HepG2 (cell line): ENCODE measurements around the gene HUNK. TPM values are rescaled to one million over a fixed set of nuclear protein-coding genes. Genes with fewer than 3 reads are reported as not detected.

Source experiments
- ATAC-seq: fragments of 200-7000 bp; cut with Tn5 transposase; 3 replicates; pipeline ENCODE4 v1.9.1; 2020; ENCODE audit warnings: mild to moderate bottlenecking, moderate library complexity
- BruUV-seq: library from RNA; stranded (reverse); fragments of 400-500 nt; replicated peaks from 2 replicates; lab custom pipeline; 2021; lab: Mats Ljungman, UMichigan
- CTCF ChIA-PET: fragments of 300-600 bp; formaldehyde crosslinking; extraction: SDS; loops from one replicate; lab custom pipeline; 2021; ENCODE audit warnings: low total read pairs, inconsistent platforms, low intra/inter-chr PET ratio; lab: Yijun Ruan, JAX
- POLR2A ChIA-PET: fragments of 350-600 bp; sonication (Branson Sonifier 250); formaldehyde crosslinking; loops from one replicate; lab custom pipeline; 2020; ENCODE audit warnings: antibody characterized with exemption, inconsistent platforms; lab: Yijun Ruan, JAX
- DNase-seq: peaks from one replicate; pipeline ENCODE4 v3.0.0-alpha.2; 2015; ENCODE audit warnings: low spot score
- FAIRE-seq: peaks from 3 replicates; lab custom pipeline; 2011; peaks lifted over from hg19 to GRCh38; lab: Jason Lieb, UNC
- H2AFZ ChIP-seq: one replicate; pipeline ENCODE4 v1.6.1; 2011; ENCODE audit warnings: low read length, inconsistent platforms
- H3K27ac ChIP-seq: fragments of 300-600 bp; 3 replicates; pipeline ENCODE4 v1.8.0; 2011; ENCODE audit warnings: mixed run types, mild to moderate bottlenecking, mixed read lengths, low read length, inconsistent platforms; ENCODE audit not compliant: insufficient read depth; ENCODE audit errors: extremely low read length
- H3K27me3 ChIP-seq, 2 experiments: fragments of 200-600 bp in 1 of 2; 2 replicates in 1 of 2; 3 replicates in 1 of 2; pipeline versions ENCODE4 v1.6.0 to v1.8.0; 2011; ENCODE audit warnings: low read length in 2 of 2, mild to moderate bottlenecking in 2 of 2, moderate library complexity in 2 of 2, inconsistent platforms in 1 of 2; ENCODE audit not compliant: insufficient read depth in 2 of 2, control insufficient read depth in 1 of 2
- H3K36me3 ChIP-seq, 2 experiments: fragments of 200-600 bp in 1 of 2; replicated peaks in 1 of 2; 2 replicates in 1 of 2; 3 replicates in 1 of 2; pipeline versions ENCODE4 v1.5.1 to v1.8.0; 2011; ENCODE audit warnings: low read length in 2 of 2, inconsistent platforms in 1 of 2; ENCODE audit not compliant: insufficient read depth in 2 of 2, control insufficient read depth in 1 of 2
- H3K4me1 ChIP-seq: 2 replicates; pipeline ENCODE4 v1.5.1; 2012; ENCODE audit warnings: low read length, inconsistent platforms; ENCODE audit not compliant: insufficient read depth
- H3K4me2 ChIP-seq: 2 replicates; pipeline ENCODE4 v1.6.0; 2011; ENCODE audit warnings: low read depth, low read length, inconsistent platforms
- H3K4me3 ChIP-seq, 3 experiments: fragments of 200-600 bp in 1 of 3; sonication (generic), shearing (Covaris generic) in 1 of 3; replicated peaks in 1 of 3; 2 replicates each; pipeline ENCODE4 v1.5.1; 2011 to 2016; ENCODE audit warnings: low read length in 3 of 3, inconsistent platforms in 2 of 3, low read depth in 2 of 3, mild to moderate bottlenecking in 2 of 3, control low read depth in 1 of 3, mixed read lengths in 1 of 3; ENCODE audit not compliant: insufficient read depth in 1 of 3
- H3K79me2 ChIP-seq: one replicate; pipeline ENCODE4 v1.6.1; 2011; ENCODE audit warnings: low read length, inconsistent platforms; ENCODE audit not compliant: insufficient read depth
- H3K9ac ChIP-seq: 2 replicates; pipeline ENCODE4 v1.6.0; 2011; ENCODE audit warnings: mild to moderate bottlenecking, low read depth, low read length, inconsistent platforms; ENCODE audit not compliant: insufficient read depth
- H3K9me3 ChIP-seq: 2 replicates; pipeline ENCODE4 v1.5.1; 2012; ENCODE audit warnings: mild to moderate bottlenecking, low read length
- H4K20me1 ChIP-seq: 2 replicates; pipeline ENCODE4 v1.6.0; 2011; ENCODE audit warnings: inconsistent platforms, mild to moderate bottlenecking, low read length, moderate library complexity; ENCODE audit not compliant: insufficient read depth
- ATF5 ChIP-seq: sonication (generic); formaldehyde crosslinking; IDR thresholded peaks from 2 replicates; pipeline ENCODE4 v1.4.0; 2020; ENCODE audit warnings: mild to moderate bottlenecking, low read depth, missing genetic modification reagents
- DZIP1 ChIP-seq: sonication (generic); formaldehyde crosslinking; IDR thresholded peaks from 2 replicates; pipeline ENCODE4 v1.5.0; 2020; ENCODE audit warnings: mild to moderate bottlenecking, missing genetic modification reagents
- KAT7 ChIP-seq: IDR thresholded peaks from 2 replicates; pipeline ENCODE4 v1.6.1; 2018; ENCODE audit warnings: borderline replicate concordance, missing compliant biosample characterization
- KLF15 ChIP-seq: sonication (generic); formaldehyde crosslinking; IDR thresholded peaks from 2 replicates; pipeline ENCODE4 v1.8.1; 2023; ENCODE audit warnings: borderline replicate concordance, mild to moderate bottlenecking, inconsistent platforms, missing genetic modification reagents, mixed read lengths
- NFYB ChIP-seq: sonication (generic); formaldehyde crosslinking; IDR thresholded peaks from 2 replicates; pipeline ENCODE4 v1.4.0; 2020; ENCODE audit warnings: missing genetic modification reagents
- NR0B2 ChIP-seq: sonication (generic); formaldehyde crosslinking; IDR thresholded peaks from 2 replicates; pipeline ENCODE4 v1.4.0; 2020; ENCODE audit warnings: mild to moderate bottlenecking, missing genetic modification reagents
- NR2F6 ChIP-seq, 2 experiments: IDR thresholded peaks; 2 replicates each; pipeline ENCODE4 v1.6.1; 2016; ENCODE audit warnings: antibody characterized with exemption in 1 of 2, mild to moderate bottlenecking in 1 of 2
- PRMT3 ChIP-seq: sonication (generic); formaldehyde crosslinking; IDR thresholded peaks from 2 replicates; pipeline ENCODE4 v1.8.1; 2022; ENCODE audit warnings: low read depth, mild to moderate bottlenecking, moderate library complexity, missing genetic modification reagents, borderline replicate concordance
- RAD21 ChIP-seq: fragments of 450-650 bp; formaldehyde crosslinking; IDR thresholded peaks from 2 replicates; pipeline ENCODE4 v1.5.0; 2020; ENCODE audit warnings: mild to moderate bottlenecking
- SMAD9 ChIP-seq: sonication (generic); formaldehyde crosslinking; IDR thresholded peaks from 2 replicates; pipeline ENCODE4 v1.5.1; 2020; ENCODE audit warnings: mild to moderate bottlenecking, missing genetic modification reagents
- ZBTB49 ChIP-seq: sonication (generic); formaldehyde crosslinking; IDR thresholded peaks from 2 replicates; pipeline ENCODE4 v1.4.0; 2020; ENCODE audit warnings: missing genetic modification reagents, borderline replicate concordance
- ZFAT ChIP-seq: sonication (generic); formaldehyde crosslinking; conservative IDR thresholded peaks from 2 replicates; pipeline ENCODE4 v1.8.1; 2023; ENCODE audit warnings: missing genetic modification reagents, inconsistent platforms
- ZNF326 ChIP-seq: sonication (generic); formaldehyde crosslinking; IDR thresholded peaks from 2 replicates; pipeline ENCODE4 v1.4.0; 2020; ENCODE audit warnings: missing genetic modification reagents, borderline replicate concordance
- ZNF335 ChIP-seq: sonication (generic); formaldehyde crosslinking; IDR thresholded peaks from 2 replicates; pipeline ENCODE4 v1.4.0; 2020; ENCODE audit warnings: missing genetic modification reagents
- ZNF607 ChIP-seq: sonication (generic); formaldehyde crosslinking; IDR thresholded peaks from 2 replicates; pipeline ENCODE4 v1.5.1; 2020; ENCODE audit warnings: missing genetic modification reagents, mild to moderate bottlenecking, borderline replicate concordance
- ZNF614 ChIP-seq: IDR thresholded peaks from 2 replicates; pipeline ENCODE4 v1.6.1; 2018; ENCODE audit warnings: missing biosample characterization, missing genetic modification reagents, inconsistent platforms, borderline replicate concordance
- ZNF703 ChIP-seq: sonication (generic); formaldehyde crosslinking; IDR thresholded peaks from 2 replicates; pipeline ENCODE4 v1.5.1; 2020; ENCODE audit warnings: missing genetic modification reagents, mild to moderate bottlenecking, moderate library complexity, borderline replicate concordance
- in situ Hi-C: cut with HindIII; loops from 2 replicates; pipeline ENCODE4 v1.10.0; 2017; ENCODE audit warnings: low pct_unique_long_range_greater_than_20kb; ENCODE audit not compliant: extremely low pct_ligation_motif_present
- intact Hi-C: fragments of 100-400 bp; cut with micrococcal nuclease; formaldehyde crosslinking; loops from one replicate; pipeline ENCODE4 v1.10.0; 2022; ENCODE audit not compliant: unreplicated experiment
- polyA plus RNA-seq, 8 experiments: library from polyadenylated mRNA; depleted of rRNA in 3 of 8; stranded (reverse) in 7 of 8; unstranded in 1 of 8; fragments of >200 nt; fragmentation: Illumina TruSeq in 4 of 8; extraction: Trizol in 4 of 8; gene quantifications; 2 replicates each; pipeline versions ENCODE4 v1.2.1 to v1.2.3, GENCODE V29; 2011 to 2016; ENCODE audit warnings: low read depth in 4 of 8, missing spikeins in 1 of 8, mixed read lengths in 1 of 8; ENCODE audit not compliant: insufficient read depth in 1 of 8
- total RNA-seq, 5 experiments: library from RNA; depleted of rRNA; stranded (reverse); fragments of >200 nt; fragmentation: Illumina TruSeq; extraction: Trizol; gene quantifications; 2 replicates each; pipeline ENCODE4 v1.2.3, GENCODE V29; 2016; ENCODE audit warnings: low read depth in 1 of 5

Gene HUNK
- total and polyA plus RNA-seq, 2 of the 13 experiments (the other 11 are each of a cell fraction or from before 2014, with no cell fraction given), result 1.8 to 1.9 TPM

GRCh38 chr21:31844206-31844605 lies 28.6 kb upstream of the HUNK start:
- TF ChIP-seq RAD21 (CRISPR knock-in tag) (no peak), ZFAT (CRISPR knock-in tag) (no peak), ZNF703 (CRISPR knock-in tag) (no peak), PRMT3 (CRISPR knock-in tag) (no peak), NR0B2 (CRISPR knock-in tag) (no peak), NR2F6 (IDR thresholded peaks at IDR 0.05) (no peak), NR2F6 (CRISPR knock-in tag; IDR thresholded peaks at IDR 0.05) (no peak), KLF15 (CRISPR knock-in tag) (no peak), ZNF335 (CRISPR knock-in tag) (no peak), ZNF326 (CRISPR knock-in tag) (no peak), DZIP1 (no peak), ATF5 (CRISPR knock-in tag) (no peak), SMAD9 (CRISPR knock-in tag) (no peak), KAT7 (CRISPR knock-in tag) (no peak), ZBTB49 (no peak), ZNF607 (CRISPR knock-in tag) (no peak), ZNF614 (CRISPR knock-in tag) (no peak), NFYB (CRISPR knock-in tag) (no peak)
- CTCF ChIA-PET, result no interaction called here
- peaks cover 0 to 1% of the 10 kb centered on the region in 2 experiments; a peak in 1 of 5 replicates for H3K27me3 ChIP-seq
- BruUV-seq, result no TSS peak
- no peaks in the 10 kb centered on the region for H4K20me1 ChIP-seq
- no peak overlapping the region for H3K4me2 ChIP-seq
- no peaks in the 10 kb centered on the region for H3K79me2 ChIP-seq
- POLR2A ChIA-PET, result no interaction called here
- no peak overlapping the region for H2AFZ ChIP-seq
- H3K27ac ChIP-seq, result no peak overlapping the region
- H3K36me3 ChIP-seq, result no peaks in the 10 kb centered on the region
- H3K4me1 ChIP-seq, result no peaks in the 10 kb centered on the region
- in situ Hi-C loops, result no loop called here
- no peak overlapping the region for H3K9ac ChIP-seq
- FAIRE-seq, result no peak
- H3K9me3 ChIP-seq, result no peaks in the 10 kb centered on the region
- H3K4me3 ChIP-seq, result no peak overlapping the region
- no peak for ATAC-seq
- intact Hi-C loops, result no loop called here
- DNase-seq, result no peak
